Left lobe of liver (tissue), 2 donors: ENCODE results near the gene MBIP. TPM values are rescaled to one million over a fixed set of nuclear protein-coding genes. Genes with fewer than 3 reads are reported as not detected.
A peak's percentile ranks its signal among the peaks of the same experiment; 100 is the strongest.

Source experiments
- ATAC-seq: fragments of 200-7000 bp; cut with Tn5 transposase; one replicate; pipeline ENCODE4 v1.9.1; 2020; ENCODE audit warnings: mild to moderate bottlenecking, moderate library complexity
- DNase-seq: peaks from one replicate; pipeline ENCODE4 v3.0.0-alpha.2; 2020; ENCODE audit warnings: low spot score
- total RNA-seq: library from RNA; stranded (reverse); gene quantifications from one replicate; pipeline ENCODE4 v1.2.1, GENCODE V29; 2021
- donor health status: DM: no; HTN: no; CAD: no; lungs with moderate emphysema.
- donor health status: DM: no; HTN: yes; CAD: no.

MBIP gene
- total RNA-seq, 1 donor from 2014 or later, result 7.9 TPM

- ATAC-seq (no peak), DNase-seq (no peak)
Measured at GRCh38 chr14:36315159-36315853, 5.1 kb downstream of the MBIP start.

- DNase-seq, result no peak
- ATAC-seq, result no peak
Measured at GRCh38 chr14:36313898-36314297, 6.5 kb downstream of the MBIP start.

- DNase-seq (no peak), ATAC-seq (no peak)
Measured at GRCh38 chr14:36313206-36313605, 7.2 kb downstream of the MBIP start.

GRCh38 chr14:36306836-36307235 lies 13.6 kb downstream of the MBIP start:
- no peak for ATAC-seq
- no peak for DNase-seq

GRCh38 chr14:36304895-36305294 lies 15.5 kb downstream of the MBIP start:
- no peak for DNase-seq
- no peak for ATAC-seq

- no peak for ATAC-seq
- no peak for DNase-seq
Measured at GRCh38 chr14:36303960-36304359, 16.5 kb downstream of the MBIP start.

GRCh38 chr14:36302823-36303222 lies 17.6 kb downstream of the MBIP start:
- no peak for ATAC-seq
- DNase-seq, result no peak

- DNase-seq, result no peak
- ATAC-seq, result peak; percentile 62
Measured at GRCh38 chr14:36301159-36301558, 19.3 kb downstream of the MBIP start.

- no peak for DNase-seq
- peak; percentile 41 for ATAC-seq
Measured at GRCh38 chr14:36300337-36300736, 20.1 kb downstream of the MBIP start.

- DNase-seq (no peak), ATAC-seq (no peak)
Measured at GRCh38 chr14:36295642-36296627, 24.5 kb downstream of the MBIP start.

- DNase-seq, result no peak
- ATAC-seq, result no peak
Measured at GRCh38 chr14:36294543-36294942, 25.9 kb downstream of the MBIP start.

GRCh38 chr14:36293824-36294223 lies 26.6 kb downstream of the MBIP start:
- no peak for ATAC-seq
- no peak for DNase-seq

GRCh38 chr14:36289954-36290353 lies 30.5 kb downstream of the MBIP start:
- ATAC-seq, result no peak
- no peak for DNase-seq

- no peak for ATAC-seq
- DNase-seq, result no peak
Measured at GRCh38 chr14:36288496-36288895, 31.9 kb downstream of the MBIP start.

- ATAC-seq (no peak), DNase-seq (no peak)
Measured at GRCh38 chr14:36284971-36285595, 35.4 kb downstream of the MBIP start.

- DNase-seq (no peak), ATAC-seq (no peak)
Measured at GRCh38 chr14:36281309-36281708, 39.1 kb downstream of the MBIP start.

GRCh38 chr14:36279306-36280190 lies 40.9 kb downstream of the MBIP start:
- DNase-seq, result no peak
- no peak for ATAC-seq

GRCh38 chr14:36275741-36276140 lies 44.7 kb downstream of the MBIP start:
- no peak for DNase-seq
- no peak for ATAC-seq

- DNase-seq (no peak), ATAC-seq (no peak)
Measured at GRCh38 chr14:36271939-36272907, 48.2 kb downstream of the MBIP start.
